GM18520 (cell line): ENCODE data around the gene CEP164.

Experiments
- ATAC-seq: cut with Tn5 transposase; IDR thresholded peaks from one replicate; pipeline ENCODE4 v1.9.1; 2021; ENCODE audit not compliant: unreplicated experiment

Gene CEP164

GRCh38 chr11:117457835-117458234 is 130.2 kb downstream of the CEP164 start:
- no peak for ATAC-seq

- no peak for ATAC-seq
Observed at GRCh38 chr11:117458275-117459122, 130.8 kb downstream of the CEP164 start.

DNA sequence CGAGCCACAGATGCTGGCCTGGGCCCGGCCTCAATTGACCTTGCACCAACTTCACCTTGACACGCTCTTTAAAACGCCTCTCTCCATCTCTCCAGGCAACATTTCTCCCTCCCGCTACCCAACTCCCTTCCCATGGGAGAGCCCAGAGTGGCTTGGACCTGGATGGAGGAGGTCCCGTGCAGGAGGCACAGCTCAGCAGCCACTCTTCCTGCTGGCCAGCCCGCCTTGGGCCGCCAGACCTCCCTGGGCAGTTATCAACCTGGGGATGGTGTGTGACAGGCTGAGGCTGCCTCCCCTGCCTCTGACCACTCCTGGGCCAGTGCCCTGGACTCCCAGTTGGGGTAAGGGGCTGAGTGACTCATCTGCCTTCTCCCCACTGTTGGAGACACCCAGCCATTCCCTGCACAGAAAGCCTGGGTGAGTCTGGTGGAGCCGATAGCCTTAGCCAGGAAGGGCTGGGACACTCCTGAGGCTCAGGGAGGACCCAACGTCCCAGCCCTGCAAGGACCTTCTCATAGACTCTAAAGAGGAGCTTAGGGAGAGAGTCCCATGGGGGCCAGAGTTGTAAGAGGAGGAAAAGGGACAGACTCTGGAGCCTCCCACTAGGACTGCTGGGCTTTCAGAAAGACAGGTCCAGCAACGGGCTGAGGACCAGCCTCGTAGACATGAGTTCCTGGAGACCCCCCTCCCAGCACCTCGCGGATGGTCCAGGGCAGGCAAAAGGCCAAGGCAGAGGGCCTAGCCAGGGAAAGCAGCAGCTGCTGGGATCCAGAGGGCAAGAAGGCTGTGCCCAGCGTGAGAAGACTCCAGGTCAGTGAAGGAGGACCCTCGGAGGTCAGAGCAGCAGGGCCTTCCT is 131.7 kb downstream of the CEP164 start:
- ATAC-seq = no peak

DNA sequence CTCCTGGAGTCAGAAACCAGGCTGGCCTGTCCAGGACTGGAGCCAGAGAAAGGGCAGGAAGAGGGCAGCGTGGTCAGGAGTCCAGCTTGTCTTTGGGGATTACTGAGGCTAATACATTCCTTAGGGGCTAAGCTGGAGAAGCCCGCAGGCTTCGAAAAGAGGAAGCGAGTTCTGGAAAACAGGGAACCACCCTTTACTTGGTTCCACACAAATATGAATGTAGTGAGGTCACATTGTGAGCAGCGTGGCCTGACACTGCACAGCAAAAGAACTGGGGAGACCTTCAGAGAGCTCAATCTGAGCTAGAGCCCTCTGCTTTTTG is 132.3 kb downstream of the CEP164 start:
- ATAC-seq = no peak

GRCh38 chr11:117461396-117462182 is 133.9 kb downstream of the CEP164 start:
- no peak for ATAC-seq

DNA sequence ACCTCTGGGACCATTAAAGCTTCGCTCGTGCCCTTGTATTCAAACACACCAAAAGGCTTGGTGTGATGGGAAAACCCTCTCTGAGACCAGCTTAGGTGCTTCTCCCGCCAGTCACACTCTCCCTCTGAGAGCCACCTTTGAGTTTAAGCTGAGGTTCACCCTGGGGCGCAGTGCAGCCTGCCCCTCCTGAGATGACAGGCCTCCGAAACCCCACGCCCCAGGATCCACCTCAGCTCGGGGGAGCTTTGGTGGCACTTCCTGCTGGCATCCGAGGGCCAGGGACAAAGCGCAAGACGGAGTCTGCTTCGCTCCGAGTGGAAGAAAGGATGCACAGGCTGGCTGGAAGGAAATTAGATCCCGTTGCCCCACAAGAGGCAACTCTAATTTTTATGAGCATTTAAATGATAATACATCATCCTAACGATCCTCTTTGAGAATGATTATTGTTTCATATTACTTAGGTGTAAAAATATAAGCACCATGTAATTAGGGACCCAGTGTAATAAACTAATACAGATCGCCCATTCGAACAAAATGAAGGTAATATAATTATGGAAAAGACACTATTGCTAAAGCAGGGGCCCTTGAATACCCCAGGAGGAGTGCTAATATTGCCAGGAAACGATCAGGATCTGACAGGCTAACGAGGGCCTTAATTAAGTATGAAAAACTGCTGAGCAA is 134.7 kb downstream of the CEP164 start:
- ATAC-seq = no peak

DNA sequence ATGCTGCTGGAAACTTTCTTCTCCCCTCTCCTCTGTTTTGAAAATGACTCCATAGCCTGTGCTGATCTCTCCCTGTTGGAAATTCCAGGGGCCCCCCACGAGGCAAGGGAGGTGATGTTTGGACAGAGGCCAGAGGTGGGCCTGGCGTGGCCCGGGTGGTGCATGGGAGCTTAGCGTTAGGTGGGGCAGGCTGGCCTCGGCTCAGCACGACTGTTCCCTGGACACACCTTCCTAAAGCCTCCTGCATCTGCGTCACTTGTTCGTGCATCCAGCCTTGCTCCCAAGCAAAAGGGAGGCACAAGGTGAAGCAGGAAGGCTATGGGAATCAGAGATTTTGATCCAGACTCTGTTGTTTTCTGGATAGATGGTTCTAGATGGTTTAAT is 135.2 kb downstream of the CEP164 start:
- ATAC-seq = no peak
